Right lobe of liver (tissue), 4 donors: ENCODE data around the gene ESRRB.

Source experiments
- CTCF ChIP-seq, 4 donors: fragments of 200-600 bp in 3 of 4; fragments of 450-650 bp in 1 of 4; IDR thresholded peaks; one replicate each; pipeline versions ENCODE4 v1.5.1 to v1.8.0; 2016 to 2022; ENCODE audit warnings: antibody characterized with exemption in 4 of 4, mild to moderate bottlenecking in 2 of 4
- POLR2A ChIP-seq: fragments of 450-650 bp; IDR thresholded peaks from one replicate; pipeline ENCODE4 v1.6.1; 2017; ENCODE audit warnings: antibody characterized with exemption, mild to moderate bottlenecking
- donor health status: DM: no; HTN: no; CAD: no.
- donor health status: DM: no; HTN: no; CAD: no.
- donor health status: DM: no; HTN: yes; CAD: no.

GRCh38 chr14:76498976-76499375 is 123.0 kb downstream of the ESRRB start:
- TF ChIP-seq CTCF (IDR thresholded peaks at IDR 0.05) = no peak
- TF ChIP-seq POLR2A = no peak
